Endothelial cell of umbilical vein (primary cell): ENCODE results near the gene PTPRD. TPM values are rescaled to one million over a fixed set of nuclear protein-coding genes. Genes with fewer than 3 reads are reported as not detected.

Source experiments
- BruUV-seq: library from RNA; stranded (reverse); fragments of 400-500 nt; replicated peaks from 2 replicates; lab custom pipeline; 2021; lab: Mats Ljungman, UMichigan
- CTCF ChIA-PET: fragments of 300-600, 350-600 bp; sonication (Branson Sonifier 250); formaldehyde crosslinking; loops from one replicate; lab custom pipeline; 2021; ENCODE audit warnings: antibody characterized with exemption, inconsistent platforms; lab: Charles Lee
- POLR2A ChIA-PET: fragments of 300-600, 350-600 bp; sonication (Branson Sonifier 250); formaldehyde crosslinking; loops from one replicate; lab custom pipeline; 2021; ENCODE audit warnings: antibody characterized with exemption, inconsistent platforms; lab: Charles Lee
- DNase-seq: peaks from one replicate; pipeline ENCODE4 v3.0.0-alpha.2; 2011; ENCODE audit warnings: low read depth, low spot score
- FAIRE-seq: peaks from 2 replicates; lab custom pipeline; 2011; peaks lifted over from hg19 to GRCh38; lab: Jason Lieb, UNC
- H2AFZ ChIP-seq: 2 replicates; pipeline ENCODE4 v1.6.0; 2012; ENCODE audit warnings: low read depth, low read length, control low read depth, inconsistent platforms
- H3K27ac ChIP-seq: 2 replicates; pipeline ENCODE4 v1.5.1; 2011; ENCODE audit warnings: low read depth, mild to moderate bottlenecking, control low read depth, low read length, moderate library complexity; ENCODE audit not compliant: insufficient read depth
- H3K27me3 ChIP-seq, 2 experiments: 2 replicates each; pipeline versions ENCODE4 v1.6.0 to v1.6.1; 2011; ENCODE audit warnings: low read length in 2 of 2, mixed read lengths in 1 of 2; ENCODE audit not compliant: control insufficient read depth in 2 of 2, insufficient read depth in 2 of 2
- H3K36me3 ChIP-seq, 2 experiments: 2 replicates in 1 of 2; 3 replicates in 1 of 2; pipeline ENCODE4 v1.5.1; 2011; ENCODE audit warnings: low read length in 2 of 2, mild to moderate bottlenecking in 1 of 2, moderate library complexity in 1 of 2; ENCODE audit not compliant: control insufficient read depth in 2 of 2, insufficient read depth in 2 of 2; ENCODE audit errors: extremely low read depth in 1 of 2
- H3K4me1 ChIP-seq: 3 replicates; pipeline ENCODE4 v1.5.1; 2011; ENCODE audit warnings: mild to moderate bottlenecking, low read length; ENCODE audit not compliant: control insufficient read depth, insufficient read depth; ENCODE audit errors: extremely low read depth
- H3K4me2 ChIP-seq: 2 replicates; pipeline ENCODE4 v1.6.1; 2011; ENCODE audit warnings: low read length, control low read depth, mixed read lengths; ENCODE audit not compliant: insufficient read depth
- H3K4me3 ChIP-seq, 3 experiments: fragments of 200-600 bp in 1 of 3; sonication (generic), shearing (Covaris generic) in 1 of 3; replicated peaks in 1 of 3; 2 replicates each; pipeline ENCODE4 v1.5.1; 2011 to 2016; ENCODE audit warnings: control low read depth in 3 of 3, low read length in 3 of 3, mild to moderate bottlenecking in 2 of 3, inconsistent platforms in 1 of 3, low read depth in 1 of 3, moderate library complexity in 1 of 3; ENCODE audit not compliant: insufficient read depth in 1 of 3
- H3K79me2 ChIP-seq: 2 replicates; pipeline ENCODE4 v1.6.0; 2012; ENCODE audit warnings: low read length, inconsistent platforms; ENCODE audit not compliant: control insufficient read depth, insufficient read depth
- H3K9ac ChIP-seq: replicated peaks from 2 replicates; pipeline ENCODE3; 2011; ENCODE audit warnings: low read length, control low read depth; ENCODE audit not compliant: insufficient read depth; ENCODE audit errors: extremely low read depth
- H3K9me1 ChIP-seq: replicated peaks from 3 replicates; pipeline ENCODE4 v1.6.0; 2011; ENCODE audit warnings: mild to moderate bottlenecking, low read length; ENCODE audit not compliant: control insufficient read depth, insufficient read depth; ENCODE audit errors: extremely low read depth
- H3K9me3 ChIP-seq: replicated peaks from 2 replicates; pipeline ENCODE4 v1.5.1; 2012; ENCODE audit warnings: low read length, inconsistent platforms; ENCODE audit not compliant: control insufficient read depth, insufficient read depth
- H4K20me1 ChIP-seq: replicated peaks from 2 replicates; pipeline ENCODE3; 2011; ENCODE audit warnings: mild to moderate bottlenecking, low read length; ENCODE audit not compliant: control insufficient read depth, insufficient read depth; ENCODE audit errors: extremely low read depth
- EZH2 ChIP-seq: IDR thresholded peaks from 2 replicates; pipeline ENCODE4 v1.6.1; 2012; ENCODE audit warnings: borderline replicate concordance, low read depth, mild to moderate bottlenecking, moderate library complexity, low read length, inconsistent platforms; ENCODE audit not compliant: severe bottlenecking
- FOS ChIP-seq: IDR thresholded peaks from 2 replicates; pipeline ENCODE4 v1.6.1; 2011; ENCODE audit warnings: mild to moderate bottlenecking, low read length, moderate library complexity, borderline replicate concordance; ENCODE audit not compliant: insufficient read depth
- GATA2 ChIP-seq: IDR thresholded peaks from 2 replicates; pipeline ENCODE4 v1.7.0; 2011; ENCODE audit warnings: low read depth, mild to moderate bottlenecking, moderate library complexity, mixed read lengths, low read length; ENCODE audit not compliant: insufficient read length, insufficient read depth
- JUN ChIP-seq: IDR thresholded peaks from 2 replicates; pipeline ENCODE4 v1.6.1; 2011; ENCODE audit warnings: borderline replicate concordance, low read depth; ENCODE audit not compliant: insufficient read length, insufficient read depth
- MYC ChIP-seq: IDR thresholded peaks from one replicate; pipeline ENCODE4 v1.6.1; 2011; ENCODE audit warnings: mild to moderate bottlenecking, low read depth, low read length
- POLR2A ChIP-seq: IDR thresholded peaks from 2 replicates; pipeline ENCODE4 v1.6.1; 2012; ENCODE audit warnings: low read depth, mild to moderate bottlenecking, control low read depth, low read length
- POLR2AphosphoS5 ChIP-seq: IDR thresholded peaks from 2 replicates; pipeline ENCODE4 v1.6.1; 2012; ENCODE audit warnings: low read depth, mild to moderate bottlenecking, control low read depth, low read length, moderate library complexity; ENCODE audit not compliant: insufficient read depth
- dilution Hi-C: fragments of 300-500 bp; cut with MboI; formaldehyde crosslinking; loops from one replicate; pipeline ENCODE4 v1.15.0; 2019; ENCODE audit warnings: low sequenced_read_pairs; ENCODE audit not compliant: extremely low pct_ligation_motif_present
- intact Hi-C: fragments of 100-400 bp; cut with micrococcal nuclease; formaldehyde crosslinking; loops from one replicate; pipeline ENCODE4 v1.10.0; 2022
- polyA plus RNA-seq, 4 experiments: library from polyadenylated mRNA; depleted of rRNA in 3 of 4; stranded (reverse) in 3 of 4; unstranded in 1 of 4; fragments of >200 nt; gene quantifications; 2 replicates each; pipeline versions ENCODE4 v1.2.1 to v1.2.3, GENCODE V29; 2011 to 2012; ENCODE audit warnings: missing spikeins in 1 of 4
- total RNA-seq: library from RNA; stranded (reverse); gene quantifications from 2 replicates; pipeline ENCODE4 v1.2.3, GENCODE V29; 2021
- TF ChIP-seq, protein P1 (sequence below), 2 donors: IDR thresholded peaks; 1 replicate in 1 of 2; 2 replicates in 1 of 2; pipeline ENCODE4 v1.5.1; 2011; ENCODE audit warnings: low read length in 2 of 2, mild to moderate bottlenecking in 2 of 2, moderate library complexity in 2 of 2, control low read depth in 1 of 2, inconsistent platforms in 1 of 2, low read depth in 1 of 2; ENCODE audit not compliant: insufficient read depth in 1 of 2; ENCODE audit errors: extremely low read depth in 1 of 2
- TF ChIP-seq, protein P2 (sequence below): IDR thresholded peaks from 2 replicates; pipeline ENCODE4 v1.6.1; 2011; ENCODE audit not compliant: insufficient read depth, insufficient read length

Gene PTPRD
- total and polyA plus RNA-seq, 2 donors (not counting 3 experiments of a cell fraction or from before 2014, with no cell fraction given) = 5.5 to 5.7 TPM

DNA sequence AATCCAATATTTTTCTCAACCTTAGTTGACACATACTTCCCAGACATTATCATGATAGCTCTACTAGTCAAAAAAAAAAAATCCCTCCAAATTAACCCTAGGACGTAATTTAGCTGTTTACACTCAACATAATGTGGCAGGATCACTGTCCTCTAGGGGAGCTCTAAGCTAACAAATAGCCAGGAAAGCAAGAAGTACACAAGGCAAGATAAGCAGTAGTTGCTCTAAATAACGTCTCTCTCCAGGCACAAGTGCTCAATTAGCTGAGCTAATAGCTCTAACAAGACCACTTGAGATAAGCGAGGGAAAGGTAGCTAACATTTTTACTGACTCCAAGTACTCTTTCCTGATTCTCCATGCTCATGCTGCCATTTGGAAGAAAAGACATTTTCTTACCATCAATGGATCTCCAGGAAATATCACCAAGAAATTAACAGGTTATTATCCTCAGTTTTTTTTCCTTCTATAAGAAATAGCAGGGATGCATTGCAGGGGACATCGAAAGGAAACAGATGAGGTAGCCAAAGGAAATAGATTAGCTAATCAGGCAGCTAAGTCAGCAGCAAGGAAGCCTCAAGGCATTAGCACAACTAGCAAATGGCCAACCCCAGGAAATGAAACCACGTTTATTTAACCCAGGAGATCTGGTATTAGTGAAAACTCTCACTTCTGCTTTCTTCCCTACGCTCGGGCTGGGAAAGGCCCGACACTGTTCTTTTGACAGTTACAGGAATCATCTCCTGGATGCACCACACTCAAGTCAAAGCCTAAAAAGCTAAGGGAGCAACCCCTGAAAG lies 614.1 kb downstream of the PTPRD start:
- H3K27me3 ChIP-seq = no peaks in the 10 kb centered on the region
- H4K20me1 ChIP-seq = no peaks in the 10 kb centered on the region
- intact Hi-C loops = loop anchor here (1.0 kb wide), 2 partner anchors 62 to 270 kb away; no protein-coding TSS in a partner anchor
- H3K27ac ChIP-seq = peak overlapping the region; percentile 68
- CTCF ChIA-PET = interaction anchor here (0.7 to 4.4 kb wide), 9 partner anchors 32 to 360 kb away, joined by 3 to 36 read pairs (median 4); no protein-coding TSS in a partner anchor
- dilution Hi-C loops = no loop called here
- FAIRE-seq (peak; percentile 74), DNase-seq (peak; percentile 86)
- POLR2A ChIA-PET = interaction anchor here (0.8 kb wide), 1 partner anchor 26 kb away, joined by 3 read pairs; no protein-coding TSS in a partner anchor
- no peaks in the 10 kb centered on the region for H3K79me2 ChIP-seq
- H3K9me3 ChIP-seq = no peaks in the 10 kb centered on the region
- peak overlapping the region in 1 of 3 experiments; percentile 30 for H3K4me3 ChIP-seq
- H3K36me3 ChIP-seq = no peaks in the 10 kb centered on the region
- H2AFZ ChIP-seq = peak overlapping the region; percentile 82
- BruUV-seq = no TSS peak
- H3K9me1 ChIP-seq = no peaks in the 10 kb centered on the region
- peak overlapping the region; percentile 1 for H3K9ac ChIP-seq
- H3K4me1 ChIP-seq = peaks cover 36% of the 10 kb centered on the region
- peak overlapping the region; percentile 54 for H3K4me2 ChIP-seq
- TF ChIP-seq JUN = no peak
- TF ChIP-seq, protein P1, sequence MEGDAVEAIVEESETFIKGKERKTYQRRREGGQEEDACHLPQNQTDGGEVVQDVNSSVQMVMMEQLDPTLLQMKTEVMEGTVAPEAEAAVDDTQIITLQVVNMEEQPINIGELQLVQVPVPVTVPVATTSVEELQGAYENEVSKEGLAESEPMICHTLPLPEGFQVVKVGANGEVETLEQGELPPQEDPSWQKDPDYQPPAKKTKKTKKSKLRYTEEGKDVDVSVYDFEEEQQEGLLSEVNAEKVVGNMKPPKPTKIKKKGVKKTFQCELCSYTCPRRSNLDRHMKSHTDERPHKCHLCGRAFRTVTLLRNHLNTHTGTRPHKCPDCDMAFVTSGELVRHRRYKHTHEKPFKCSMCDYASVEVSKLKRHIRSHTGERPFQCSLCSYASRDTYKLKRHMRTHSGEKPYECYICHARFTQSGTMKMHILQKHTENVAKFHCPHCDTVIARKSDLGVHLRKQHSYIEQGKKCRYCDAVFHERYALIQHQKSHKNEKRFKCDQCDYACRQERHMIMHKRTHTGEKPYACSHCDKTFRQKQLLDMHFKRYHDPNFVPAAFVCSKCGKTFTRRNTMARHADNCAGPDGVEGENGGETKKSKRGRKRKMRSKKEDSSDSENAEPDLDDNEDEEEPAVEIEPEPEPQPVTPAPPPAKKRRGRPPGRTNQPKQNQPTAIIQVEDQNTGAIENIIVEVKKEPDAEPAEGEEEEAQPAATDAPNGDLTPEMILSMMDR (IDR thresholded peaks at IDR 0.05; ENCODE audit: extremely low read depth in 1 of 2, insufficient read depth in 1 of 2, low read depth in 1 of 2, low read length in 2 of 2) = peak; percentile 55 to 56
- TF ChIP-seq, protein P2, sequence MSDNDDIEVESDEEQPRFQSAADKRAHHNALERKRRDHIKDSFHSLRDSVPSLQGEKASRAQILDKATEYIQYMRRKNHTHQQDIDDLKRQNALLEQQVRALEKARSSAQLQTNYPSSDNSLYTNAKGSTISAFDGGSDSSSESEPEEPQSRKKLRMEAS = no peak
- peak; percentile 83 for TF ChIP-seq GATA2
- peak; percentile 43 for TF ChIP-seq POLR2A
- no peak for TF ChIP-seq MYC
- TF ChIP-seq EZH2 = no peak
- peak; percentile 12 for TF ChIP-seq FOS
- TF ChIP-seq POLR2AphosphoS5 = peak; percentile 74
